ENCODE results near the gene BRD3OS.

- TF ChIP-seq SMC3 (IDR thresholded peaks at IDR 0.05; ENCODE audit: low read depth, low read length) (no peak), ELK1 (IDR thresholded peaks at IDR 0.05; ENCODE audit: borderline replicate concordance, low read depth, low read length) (no peak), CTCF (conservative IDR thresholded peaks at IDR 0.05; ENCODE audit: low read depth, low read length) (no peak), NFE2L2 (IDR thresholded peaks at IDR 0.05; ENCODE audit: low read depth, low read length) (no peak), POLR2A (IDR thresholded peaks at IDR 0.05; ENCODE audit: low read depth, low read length) (no peak), RAD21 (IDR thresholded peaks at IDR 0.05; ENCODE audit: low read length) (no peak), MAZ (IDR thresholded peaks at IDR 0.05; ENCODE audit: borderline replicate concordance, low read depth, low read length) (no peak), RCOR1 (IDR thresholded peaks at IDR 0.05; ENCODE audit: insufficient replicate concordance, low read length) (no peak), USF2 (IDR thresholded peaks at IDR 0.05; ENCODE audit: low read depth, low read length) (no peak), FOS (IDR thresholded peaks at IDR 0.05; ENCODE audit: low read depth, low read length) (no peak), BHLHE40 (IDR thresholded peaks at IDR 0.05; ENCODE audit: low read depth, low read length) (no peak), CEBPB (IDR thresholded peaks at IDR 0.05; ENCODE audit: low read depth, low read length) (no peak)
These were observed 37.2 kb upstream of the BRD3OS start for GRCh38 chr9:133987946-133988665.
